Astrocyte of the cerebellum (primary cell): ENCODE data around the gene NPAS2.

Source experiments
- DNase-seq: peaks from one replicate; pipeline ENCODE4 v3.0.0-alpha.2; 2011; ENCODE audit warnings: low read depth
- H3K4me3 ChIP-seq: 2 replicates; pipeline ENCODE4 v1.5.1; 2011; ENCODE audit warnings: mild to moderate bottlenecking, low read depth, low read length, moderate library complexity
- in situ Hi-C: cut with HindIII; loops from 2 replicates; pipeline ENCODE4 v1.10.0; 2017; ENCODE audit warnings: low sequenced_read_pairs
- TF ChIP-seq, protein P1 (sequence below): IDR thresholded peaks from 2 replicates; pipeline ENCODE4 v1.5.1; 2012; ENCODE audit warnings: low read length, low read depth, moderate library complexity, mild to moderate bottlenecking; ENCODE audit errors: missing control alignments

Gene NPAS2

GRCh38 chr2:100819370-100820272 lies at the start of gene NPAS2:
TSS of gene NPAS2 (plus strand) at chr2:100820139. CDS start at chr2:100904755, 84,616 bp downstream.
- no peak for DNase-seq
- in situ Hi-C loops, result no loop called here
- TF ChIP-seq, protein P1, sequence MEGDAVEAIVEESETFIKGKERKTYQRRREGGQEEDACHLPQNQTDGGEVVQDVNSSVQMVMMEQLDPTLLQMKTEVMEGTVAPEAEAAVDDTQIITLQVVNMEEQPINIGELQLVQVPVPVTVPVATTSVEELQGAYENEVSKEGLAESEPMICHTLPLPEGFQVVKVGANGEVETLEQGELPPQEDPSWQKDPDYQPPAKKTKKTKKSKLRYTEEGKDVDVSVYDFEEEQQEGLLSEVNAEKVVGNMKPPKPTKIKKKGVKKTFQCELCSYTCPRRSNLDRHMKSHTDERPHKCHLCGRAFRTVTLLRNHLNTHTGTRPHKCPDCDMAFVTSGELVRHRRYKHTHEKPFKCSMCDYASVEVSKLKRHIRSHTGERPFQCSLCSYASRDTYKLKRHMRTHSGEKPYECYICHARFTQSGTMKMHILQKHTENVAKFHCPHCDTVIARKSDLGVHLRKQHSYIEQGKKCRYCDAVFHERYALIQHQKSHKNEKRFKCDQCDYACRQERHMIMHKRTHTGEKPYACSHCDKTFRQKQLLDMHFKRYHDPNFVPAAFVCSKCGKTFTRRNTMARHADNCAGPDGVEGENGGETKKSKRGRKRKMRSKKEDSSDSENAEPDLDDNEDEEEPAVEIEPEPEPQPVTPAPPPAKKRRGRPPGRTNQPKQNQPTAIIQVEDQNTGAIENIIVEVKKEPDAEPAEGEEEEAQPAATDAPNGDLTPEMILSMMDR, result no peak
- peak within 1 kb of the TSS; percentile 52 for H3K4me3 ChIP-seq

- in situ Hi-C loops, result no loop called here
- TF ChIP-seq, protein P1, result no peak
- DNase-seq, result no peak
- no peak overlapping the region for H3K4me3 ChIP-seq
Measured at GRCh38 chr2:100771125-100771524, 48.8 kb upstream of the NPAS2 start.

GRCh38 chr2:100773538-100773937 lies 46.4 kb upstream of the NPAS2 start:
- no peak for DNase-seq
- TF ChIP-seq, protein P1, result no peak
- in situ Hi-C loops, result no loop called here
- H3K4me3 ChIP-seq, result no peak overlapping the region

- TF ChIP-seq, protein P1, result no peak
- no peak for DNase-seq
- H3K4me3 ChIP-seq, result no peak overlapping the region
- in situ Hi-C loops, result no loop called here
Measured at GRCh38 chr2:100776445-100776844, 43.5 kb upstream of the NPAS2 start.

DNA sequence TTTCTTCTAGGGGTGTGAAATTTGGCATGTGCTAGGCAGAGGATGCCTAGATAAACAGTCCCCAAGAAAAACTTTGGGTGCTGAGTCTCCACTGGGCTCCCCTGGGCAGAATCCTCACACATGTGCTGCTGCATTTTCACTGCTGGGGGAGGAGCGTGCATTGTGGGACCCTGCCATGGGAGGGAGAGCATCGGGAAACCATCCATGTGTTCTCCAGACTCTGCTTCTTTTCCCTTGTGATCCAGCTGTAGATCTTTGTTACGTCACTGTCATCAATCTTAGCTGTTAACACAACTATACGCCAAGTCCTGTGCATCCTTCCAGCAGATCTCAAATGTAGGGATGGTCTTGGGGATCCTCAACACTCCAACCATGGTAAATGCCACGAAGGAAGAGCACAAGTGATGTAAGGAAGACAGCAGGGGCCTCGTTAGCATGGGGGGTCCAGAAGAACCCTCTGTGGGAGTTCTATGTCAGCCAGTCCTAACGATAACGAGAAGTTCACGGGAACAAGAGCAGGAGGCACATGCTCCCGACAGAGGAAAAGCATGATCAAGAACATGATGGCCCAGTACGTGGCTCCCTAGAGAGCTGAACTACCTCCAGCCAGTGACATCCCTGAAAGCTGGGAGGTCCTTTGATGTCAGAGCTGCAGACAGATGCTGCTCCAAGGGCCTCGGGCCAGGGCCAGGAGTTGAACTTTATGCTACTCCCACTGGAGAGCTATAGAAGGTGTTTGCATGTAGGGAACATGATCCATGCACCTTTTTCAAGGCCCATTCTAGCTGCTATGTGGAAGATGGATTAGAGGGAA lies 41.1 kb upstream of the NPAS2 start:
- no peak for DNase-seq
- TF ChIP-seq, protein P1, result no peak
- no peak overlapping the region for H3K4me3 ChIP-seq
- in situ Hi-C loops, result no loop called here

GRCh38 chr2:100779908-100780202 lies 40.1 kb upstream of the NPAS2 start:
- no peak for DNase-seq
- in situ Hi-C loops, result no loop called here
- TF ChIP-seq, protein P1, result no peak
- no peak overlapping the region for H3K4me3 ChIP-seq
